ENCODE data around the gene ZNF438. TPM values are rescaled to one million over a fixed set of nuclear protein-coding genes. Genes with fewer than 3 reads are reported as not detected.

Gene ZNF438
- total RNA-seq, 1 experiment from 2014 or later, result 0.83 TPM

DNA sequence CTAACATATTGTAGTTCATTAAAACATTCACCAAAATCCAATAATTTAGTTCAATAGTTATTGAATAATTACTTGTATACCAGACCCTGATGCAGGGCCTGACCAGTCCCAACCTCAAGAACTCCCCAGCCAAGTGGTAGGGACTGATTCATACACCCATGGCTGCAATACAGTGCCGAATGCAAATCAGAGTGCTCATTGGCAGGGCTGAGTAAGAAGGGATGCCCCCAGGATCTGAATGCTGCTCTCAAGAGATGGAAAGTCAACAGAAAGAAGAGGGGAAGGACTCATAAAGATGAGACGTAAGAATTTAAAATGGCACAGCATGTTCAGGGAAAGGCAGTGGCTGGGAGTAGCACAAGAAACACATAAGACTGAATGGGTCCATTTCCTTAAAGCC, 29.9 kb downstream of the ZNF438 start:
- no peak overlapping the region for H3K14ac ChIP-seq (ENCODE audit: insufficient read depth, low read length)
- no peaks in the 10 kb centered on the region for H3K27me3 Mint-ChIP-seq (ENCODE audit: low read depth)
- TF ChIP-seq, protein P1, sequence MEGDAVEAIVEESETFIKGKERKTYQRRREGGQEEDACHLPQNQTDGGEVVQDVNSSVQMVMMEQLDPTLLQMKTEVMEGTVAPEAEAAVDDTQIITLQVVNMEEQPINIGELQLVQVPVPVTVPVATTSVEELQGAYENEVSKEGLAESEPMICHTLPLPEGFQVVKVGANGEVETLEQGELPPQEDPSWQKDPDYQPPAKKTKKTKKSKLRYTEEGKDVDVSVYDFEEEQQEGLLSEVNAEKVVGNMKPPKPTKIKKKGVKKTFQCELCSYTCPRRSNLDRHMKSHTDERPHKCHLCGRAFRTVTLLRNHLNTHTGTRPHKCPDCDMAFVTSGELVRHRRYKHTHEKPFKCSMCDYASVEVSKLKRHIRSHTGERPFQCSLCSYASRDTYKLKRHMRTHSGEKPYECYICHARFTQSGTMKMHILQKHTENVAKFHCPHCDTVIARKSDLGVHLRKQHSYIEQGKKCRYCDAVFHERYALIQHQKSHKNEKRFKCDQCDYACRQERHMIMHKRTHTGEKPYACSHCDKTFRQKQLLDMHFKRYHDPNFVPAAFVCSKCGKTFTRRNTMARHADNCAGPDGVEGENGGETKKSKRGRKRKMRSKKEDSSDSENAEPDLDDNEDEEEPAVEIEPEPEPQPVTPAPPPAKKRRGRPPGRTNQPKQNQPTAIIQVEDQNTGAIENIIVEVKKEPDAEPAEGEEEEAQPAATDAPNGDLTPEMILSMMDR (conservative IDR thresholded peaks at IDR 0.05), result no peak
- H2BK120ac ChIP-seq (ENCODE audit: low read depth, low read length, poor library complexity, severe bottlenecking), result no peak overlapping the region
- H3K36me3 Mint-ChIP-seq (ENCODE audit: insufficient read depth in 1 of 3, low read depth in 3 of 3), result no peaks in the 10 kb centered on the region
- no peaks in the 10 kb centered on the region for H3K9me3 ChIP-seq (ENCODE audit: control insufficient read depth, low read depth, low read length)
- no peak for DNase-seq
- H3K9me3 Mint-ChIP-seq, result no peaks in the 10 kb centered on the region
- H2BK20ac ChIP-seq (ENCODE audit: low read depth, low read length, poor library complexity, severe bottlenecking), result no peak overlapping the region
- no peak overlapping the region for H3K27ac Mint-ChIP-seq
- no peaks in the 10 kb centered on the region for H3K23me2 ChIP-seq (ENCODE audit: insufficient read length, low read depth, low read length, poor library complexity, severe bottlenecking)
- no peak overlapping the region for H3K27ac ChIP-seq (ENCODE audit: insufficient read length, low read depth, low read length)
- H3K18ac ChIP-seq (ENCODE audit: insufficient read length, low read depth, low read length), result no peak overlapping the region
- no peak overlapping the region for H4K5ac ChIP-seq (ENCODE audit: insufficient read length, low read depth, low read length)
- H3K4me1 Mint-ChIP-seq, result peaks cover under 1 to 7% of the 10 kb centered on the region in 2 experiments; a peak in 3 of 4 replicates
- WGBS (ENCODE audit: extremely low coverage, insufficient read length, low lambda C conversion rate), result no CpG with 5 or more reads among the region's 2 CpGs
- no peak overlapping the region for H2AK5ac ChIP-seq (ENCODE audit: insufficient read length, low read length)
- no peak overlapping the region; the same call in 1 of the 2 replicates for H2BK15ac ChIP-seq (ENCODE audit: low read depth, low read length)
- no peak overlapping the region for H3K9ac ChIP-seq (ENCODE audit: extremely low read depth, insufficient read length, low read length)
- no peak overlapping the region for H3K4me3 Mint-ChIP-seq
- H3K4me1 ChIP-seq (ENCODE audit: insufficient read depth, low read length), result no peaks in the 10 kb centered on the region
- no peak overlapping the region for H2BK12ac ChIP-seq (ENCODE audit: insufficient read length, low read depth, low read length)
- no peak overlapping the region for H2BK5ac ChIP-seq (ENCODE audit: insufficient read length, low read length)
- H4K8ac ChIP-seq (replicated peaks; ENCODE audit: insufficient read length, low read depth, low read length), result no peak overlapping the region
- no peaks in the 10 kb centered on the region for H4K20me1 ChIP-seq (ENCODE audit: control insufficient read depth, insufficient read depth, insufficient read length)
- no peaks in the 10 kb centered on the region for H3K79me1 ChIP-seq (ENCODE audit: insufficient read depth, low read depth, low read length, poor library complexity, severe bottlenecking)
- H3K4me2 ChIP-seq (ENCODE audit: insufficient read depth, insufficient read length, low read length), result no peak overlapping the region
- no peak overlapping the region for H3K4ac ChIP-seq (ENCODE audit: low read depth, low read length)
- no peak overlapping the region for H3T11ph ChIP-seq (ENCODE audit: low read length)
- H3K56ac ChIP-seq (ENCODE audit: insufficient read length, low read depth, low read length), result no peak overlapping the region
- no peaks in the 10 kb centered on the region for H3K79me2 ChIP-seq (ENCODE audit: insufficient read depth, low read length)
- H3K23ac ChIP-seq (ENCODE audit: insufficient read length, low read depth, low read length), result no peak overlapping the region
- H2AFZ ChIP-seq (ENCODE audit: low read length), result no peak overlapping the region
- no peak overlapping the region for H4K91ac ChIP-seq (ENCODE audit: insufficient read length, low read depth, low read length)
- no peaks in the 10 kb centered on the region for H3K27me3 ChIP-seq (ENCODE audit: insufficient read depth, low read length)
